Inferior parietal cortex (tissue), 1 donor: ENCODE measurements around the gene INTS4.
"Not testable (repeated sequence)": the region's sequence is repeated elsewhere in the genome, so short reads cannot be mapped to it uniquely, and the experiment has no call there.

Experiments used
- DNase-seq: peaks from one replicate; pipeline ENCODE4 v3.0.0-alpha.2; 2016; ENCODE audit errors: extremely low spot score

Gene INTS4

GRCh38 chr11:77878247-77878646 lies 116.2 kb downstream of the INTS4 start:
- DNase-seq: not testable (repeated sequence)

GRCh38 chr11:77876045-77876444 lies 118.4 kb downstream of the INTS4 start:
- DNase-seq: no peak

DNA sequence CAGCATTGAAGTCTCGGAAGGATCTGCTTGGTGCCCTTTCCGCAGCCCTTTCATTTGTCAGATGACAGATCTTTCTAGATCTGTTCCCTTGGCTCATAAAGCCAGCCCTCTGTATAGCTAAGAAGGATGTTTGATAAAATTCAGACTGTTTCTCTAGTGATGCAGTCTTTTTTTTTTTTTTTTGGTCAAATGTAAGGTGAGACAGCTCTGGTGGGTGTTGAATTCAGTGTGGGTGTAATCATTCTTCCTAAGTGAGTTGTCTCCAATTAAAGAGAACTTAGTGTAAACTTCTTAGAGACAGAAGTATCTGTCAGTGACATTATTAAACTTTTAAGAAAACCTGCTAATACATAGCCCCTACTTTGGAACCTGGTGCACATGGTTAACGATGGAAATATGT lies 120.3 kb downstream of the INTS4 start:
- DNase-seq: no peak

DNA sequence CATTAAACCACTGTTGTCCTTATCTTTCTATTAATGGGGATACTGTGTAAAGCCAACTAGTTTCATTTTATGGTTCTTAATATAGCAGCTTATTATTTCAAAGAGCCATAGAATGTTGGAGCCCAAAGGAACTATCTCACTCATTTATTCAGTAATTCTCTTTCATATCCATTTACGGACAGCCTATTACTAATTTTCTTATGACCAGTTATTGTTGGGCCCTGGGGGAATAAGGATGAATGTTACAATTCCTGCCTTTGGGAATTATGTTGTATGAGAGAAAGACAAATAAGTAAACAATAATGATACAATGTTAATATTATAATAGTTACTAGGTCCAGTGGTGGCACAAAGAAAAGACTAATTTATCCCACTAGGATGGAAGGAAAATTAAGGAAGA lies 121.1 kb downstream of the INTS4 start:
- DNase-seq: no peak

DNA sequence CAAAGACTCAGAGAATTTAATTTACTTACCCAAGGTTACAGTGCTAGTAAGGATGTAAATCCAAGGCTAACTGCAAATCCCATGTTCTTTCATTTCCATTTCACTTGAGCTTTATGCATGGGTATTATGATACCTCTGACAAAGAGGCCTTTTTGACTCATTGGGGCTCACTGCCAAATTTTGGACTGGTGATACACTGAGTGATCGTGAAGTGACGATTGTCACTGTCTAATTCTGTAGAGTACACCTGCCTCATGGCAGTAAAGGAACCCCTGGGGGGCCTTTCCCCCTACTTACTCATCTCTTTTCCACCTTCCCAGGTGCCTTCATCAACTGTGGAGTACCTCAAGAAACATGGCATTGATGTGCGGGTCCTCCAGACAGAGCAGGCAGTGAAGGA lies 122.6 kb downstream of the INTS4 start:
- no peak for DNase-seq

DNA sequence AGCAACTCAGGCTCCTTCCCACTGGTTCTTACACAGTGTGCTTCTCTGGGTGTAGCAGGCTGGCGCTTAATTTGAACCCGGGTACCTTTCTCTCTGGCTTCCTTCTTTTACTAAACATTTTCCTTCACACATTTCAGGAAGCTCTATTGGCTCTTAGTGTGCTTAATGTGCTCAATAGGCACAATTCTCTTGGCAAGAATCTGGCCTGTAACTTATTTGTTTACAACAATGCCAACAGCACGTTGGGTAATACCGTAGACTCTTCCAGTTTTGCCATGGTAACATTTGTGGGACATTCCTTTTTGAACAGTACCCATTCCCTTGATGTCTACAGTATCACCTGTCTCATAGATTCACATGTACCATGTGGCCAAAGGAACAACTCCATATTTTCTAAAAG lies 125.7 kb downstream of the INTS4 start:
- DNase-seq: no peak

DNA sequence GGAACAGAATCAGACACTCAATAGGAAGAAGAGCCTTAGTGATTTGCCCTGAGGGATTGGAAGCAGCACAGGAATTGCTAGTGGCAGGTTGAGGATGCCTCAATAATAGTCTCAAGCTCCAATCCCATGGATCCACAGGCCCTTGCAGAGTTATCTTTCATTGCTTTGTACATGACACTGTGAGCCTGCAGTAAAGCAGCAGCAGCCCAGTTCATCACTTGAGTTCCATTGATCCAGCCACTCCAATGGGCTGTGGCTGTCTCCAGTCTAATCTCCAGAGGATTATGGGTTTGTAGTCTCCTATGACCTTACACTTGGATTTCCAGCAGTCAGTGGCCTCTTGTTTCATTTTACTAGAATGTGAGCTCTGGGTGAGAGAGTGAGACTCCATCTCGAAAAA lies 128.1 kb downstream of the INTS4 start:
- no peak for DNase-seq

GRCh38 chr11:77865805-77866204 lies 128.7 kb downstream of the INTS4 start:
- DNase-seq: no peak

- not testable (repeated sequence) for DNase-seq
These were observed 133.0 kb downstream of the INTS4 start for GRCh38 chr11:77861444-77861843.

DNA sequence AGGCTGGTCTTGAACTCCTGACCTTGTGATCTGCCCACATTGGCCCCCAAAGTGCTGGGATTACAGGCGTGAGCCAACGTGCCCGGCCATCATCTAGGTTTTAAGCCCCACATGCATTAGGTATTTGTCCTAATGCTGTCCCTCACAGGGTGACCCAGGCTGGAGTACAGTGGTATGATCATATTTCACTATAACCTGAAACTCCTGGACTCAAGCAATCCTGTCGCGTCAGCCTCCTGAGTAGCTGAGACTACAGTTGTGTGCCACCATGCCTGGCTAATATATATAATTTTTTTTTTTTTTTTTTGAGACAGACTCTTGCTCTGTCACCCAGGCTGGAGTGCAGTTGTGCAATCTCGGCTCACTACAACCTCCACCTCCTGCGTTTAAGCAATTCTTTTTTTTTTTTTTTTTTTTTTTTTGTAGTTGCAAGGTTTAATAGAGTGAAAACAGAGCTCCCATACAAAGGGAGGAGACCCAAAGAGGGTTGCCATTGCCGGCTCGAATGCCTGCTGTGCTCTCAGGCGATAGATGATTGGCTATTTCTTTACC lies 136.5 kb downstream of the INTS4 start:
- not testable (repeated sequence) for DNase-seq

- no peak for DNase-seq
These were observed 139.6 kb downstream of the INTS4 start for GRCh38 chr11:77854838-77855237.

DNA sequence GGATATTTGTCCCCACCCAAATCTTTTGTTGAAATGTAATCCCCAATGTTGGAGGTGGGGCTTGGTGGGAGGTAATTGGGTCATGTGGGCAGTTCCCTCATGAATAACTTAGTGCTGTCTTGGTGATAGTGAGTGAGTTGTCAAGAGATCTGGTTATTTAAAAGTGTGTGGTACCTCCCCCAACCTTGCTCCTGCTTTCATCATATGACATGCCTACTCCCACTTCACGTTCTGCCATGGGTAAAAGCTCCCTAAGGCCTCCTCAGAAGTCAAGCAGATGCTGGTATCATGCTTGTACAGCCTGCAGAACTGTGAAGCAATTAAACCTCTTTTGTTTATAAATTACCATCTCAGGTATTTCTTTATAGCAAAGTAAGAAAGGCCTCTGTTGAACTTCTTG lies 143.0 kb downstream of the INTS4 start:
- DNase-seq: no peak

DNA sequence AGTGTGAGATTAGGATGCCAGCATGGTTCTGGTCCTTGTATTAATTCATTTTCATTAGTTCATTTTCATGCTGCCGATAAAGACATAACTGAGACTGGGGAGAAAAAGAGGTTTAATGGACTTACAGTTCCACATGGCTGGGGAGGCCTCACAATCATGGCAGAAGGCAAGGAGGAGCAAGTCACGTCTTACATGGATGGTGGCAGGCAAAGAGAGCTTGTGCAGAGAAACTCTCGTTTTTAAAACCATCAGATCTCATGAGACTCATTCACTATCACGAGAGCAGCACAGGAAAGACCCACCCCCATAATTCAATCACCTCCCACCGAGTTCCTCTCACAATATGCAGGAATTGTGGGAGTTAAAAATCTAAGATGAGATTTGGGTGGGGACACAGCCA lies 150.8 kb downstream of the INTS4 start:
- not testable (repeated sequence) for DNase-seq

GRCh38 chr11:77842441-77843121 lies 151.9 kb downstream of the INTS4 start:
- DNase-seq: no peak

DNA sequence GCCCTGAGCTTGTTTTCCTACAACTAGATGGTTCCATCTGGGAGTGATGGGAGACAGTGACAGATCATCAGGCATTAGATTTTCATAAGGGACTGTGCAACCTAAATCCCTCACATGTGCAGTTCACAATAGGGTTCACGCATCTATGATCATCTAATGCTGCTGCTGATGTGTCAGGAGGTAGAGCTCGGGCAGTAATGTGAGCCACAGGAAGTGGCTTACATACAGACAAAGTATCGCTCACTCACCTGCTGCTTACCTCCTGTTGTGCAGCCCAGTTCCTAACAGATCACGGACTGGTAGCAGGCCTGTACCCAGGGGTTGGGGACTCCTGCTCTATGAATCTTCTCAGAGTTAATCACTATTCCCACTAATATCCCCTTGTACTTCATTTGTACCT lies 161.2 kb downstream of the INTS4 start:
- DNase-seq: no peak

DNA sequence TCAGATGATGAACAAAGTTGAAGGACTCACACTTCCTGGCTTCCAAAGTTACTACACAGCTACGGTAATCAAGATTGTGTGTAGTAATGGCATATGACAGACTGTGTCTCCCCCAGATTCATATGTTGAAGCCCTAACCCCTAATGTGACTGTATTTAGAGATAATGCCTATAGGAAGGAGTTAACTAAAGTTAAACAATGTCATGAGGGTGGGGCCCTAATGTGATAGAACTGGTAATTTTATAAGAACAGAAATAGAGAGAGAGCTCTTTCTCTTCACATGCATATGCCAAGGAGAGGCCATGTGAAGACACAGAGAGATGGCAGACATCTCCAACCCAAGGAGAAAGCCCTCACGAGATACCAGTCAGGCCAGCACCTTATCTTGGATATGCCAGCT lies 165.5 kb downstream of the INTS4 start:
- DNase-seq: no peak
